HPDE6-E6E7 (cell line): ENCODE results near the gene MYH11.
"Not testable (repeated sequence)": the region's sequence is repeated elsewhere in the genome, so short reads cannot be mapped to it uniquely, and the experiment has no call there.

Source experiments
- DNase-seq: peaks from one replicate; pipeline ENCODE4 v3.0.0; 2011; ENCODE audit warnings: missing footprints; ENCODE audit errors: extremely low spot score

MYH11 gene

GRCh38 chr16:15752717-15753488 is 103.9 kb downstream of the MYH11 start:
- DNase-seq = no peak

DNA sequence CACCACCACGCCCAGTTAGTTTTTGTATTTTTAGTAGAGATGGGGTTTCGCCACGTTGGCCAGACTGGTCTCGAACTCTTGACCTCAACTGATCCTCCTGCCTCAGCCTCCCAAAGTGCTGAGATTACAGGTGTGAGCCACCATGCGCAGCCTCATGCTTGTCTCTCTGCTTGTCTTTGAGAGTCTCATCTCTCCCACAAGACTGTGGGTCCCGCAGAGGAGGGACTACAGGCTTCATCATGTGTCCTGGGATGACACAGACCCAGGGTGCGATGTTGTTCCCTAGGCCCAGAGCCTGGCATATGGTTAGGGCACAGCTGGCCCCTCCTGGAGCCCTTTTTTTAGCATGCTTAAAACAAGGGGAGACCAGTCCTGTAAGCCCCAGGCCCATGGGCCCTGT is 104.9 kb downstream of the MYH11 start:
- no peak for DNase-seq

- DNase-seq = no peak
These were observed 106.8 kb downstream of the MYH11 start for GRCh38 chr16:15749985-15750384.

DNA sequence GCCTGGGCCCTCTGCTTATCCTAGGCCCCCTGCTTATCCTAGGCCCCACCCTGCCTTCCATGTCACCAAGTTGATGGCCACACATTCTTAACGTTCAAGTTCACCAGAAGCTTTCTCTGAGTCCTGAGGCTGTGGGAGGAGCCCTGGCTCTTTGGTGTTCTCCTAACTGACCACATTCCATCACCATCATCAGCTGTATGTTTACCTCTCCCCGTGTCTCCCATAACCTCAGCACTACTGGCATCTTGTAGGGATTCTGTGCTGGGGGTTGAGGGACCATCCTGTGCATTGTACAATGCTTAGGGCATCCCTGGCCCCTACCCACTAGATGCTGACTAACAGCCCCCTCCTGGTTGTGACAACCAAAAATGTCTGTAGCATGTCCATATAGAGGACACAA is 107.5 kb downstream of the MYH11 start:
- no peak for DNase-seq

- DNase-seq = no peak
These were observed 108.2 kb downstream of the MYH11 start for GRCh38 chr16:15748654-15749053.

- DNase-seq = no peak
These were observed 108.9 kb downstream of the MYH11 start for GRCh38 chr16:15747937-15748336.

DNA sequence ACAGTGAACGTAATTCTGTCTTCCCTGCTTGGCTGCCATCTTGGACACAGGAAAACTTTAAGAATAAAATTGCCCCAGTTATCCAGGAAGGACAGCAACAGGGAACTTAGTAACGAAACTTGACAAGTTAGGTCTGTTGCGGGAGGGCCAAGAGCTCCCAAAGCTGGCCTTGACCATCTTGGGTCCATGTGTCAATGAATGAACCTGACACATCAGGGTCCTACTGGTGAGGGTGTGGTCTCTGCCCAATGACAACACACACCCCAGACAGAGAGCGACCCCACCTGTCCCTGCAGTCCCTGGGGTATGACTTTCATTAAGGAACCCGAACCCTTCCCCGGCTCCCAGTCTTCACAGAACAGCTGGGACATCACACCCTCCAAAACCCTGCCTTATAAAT is 110.5 kb downstream of the MYH11 start:
- DNase-seq = no peak

GRCh38 chr16:15743657-15744056 is 113.2 kb downstream of the MYH11 start:
- no peak for DNase-seq

DNA sequence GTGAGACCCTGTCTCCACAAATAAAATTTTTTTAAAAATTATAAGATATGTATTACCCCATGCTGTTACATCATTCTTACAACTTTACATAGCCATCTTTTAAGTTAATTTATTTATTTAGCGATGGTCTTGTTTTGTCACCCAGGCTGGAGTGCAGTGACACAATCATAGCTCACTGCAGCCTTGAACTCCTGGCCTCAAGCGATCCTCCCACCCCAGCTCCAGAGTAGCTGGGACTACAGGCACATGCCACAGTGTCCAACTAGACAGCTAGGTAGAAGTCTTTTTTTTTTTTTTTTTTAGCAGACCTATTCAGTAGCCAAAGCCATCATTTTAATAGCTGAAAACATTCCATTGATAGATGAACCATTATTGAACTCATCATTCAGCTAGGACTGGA is 114.1 kb downstream of the MYH11 start:
- DNase-seq = no peak

- no peak for DNase-seq
These were observed 115.5 kb downstream of the MYH11 start for GRCh38 chr16:15741207-15741871.

DNA sequence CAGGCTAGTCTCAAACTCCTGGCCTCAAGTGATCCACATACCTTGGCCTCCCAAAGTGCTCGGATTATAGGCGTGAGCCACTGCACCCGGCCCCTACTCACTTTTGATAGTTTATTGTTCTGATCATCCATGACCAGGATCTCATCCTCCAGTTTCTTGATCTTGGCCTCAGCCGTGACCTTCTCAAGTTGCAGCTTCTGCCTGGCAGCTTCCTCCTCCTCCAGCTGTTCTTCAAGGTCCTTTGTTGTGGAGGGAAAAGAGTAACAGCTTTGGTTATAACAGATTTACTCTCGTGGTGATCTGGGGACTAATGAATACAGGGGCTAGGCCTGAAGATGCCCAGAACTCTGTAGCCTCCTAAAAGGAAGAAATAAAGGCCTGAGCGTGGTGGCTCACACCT is 116.9 kb downstream of the MYH11 start:
- no peak for DNase-seq

GRCh38 chr16:15739464-15739863 is 117.4 kb downstream of the MYH11 start:
- DNase-seq = no peak

DNA sequence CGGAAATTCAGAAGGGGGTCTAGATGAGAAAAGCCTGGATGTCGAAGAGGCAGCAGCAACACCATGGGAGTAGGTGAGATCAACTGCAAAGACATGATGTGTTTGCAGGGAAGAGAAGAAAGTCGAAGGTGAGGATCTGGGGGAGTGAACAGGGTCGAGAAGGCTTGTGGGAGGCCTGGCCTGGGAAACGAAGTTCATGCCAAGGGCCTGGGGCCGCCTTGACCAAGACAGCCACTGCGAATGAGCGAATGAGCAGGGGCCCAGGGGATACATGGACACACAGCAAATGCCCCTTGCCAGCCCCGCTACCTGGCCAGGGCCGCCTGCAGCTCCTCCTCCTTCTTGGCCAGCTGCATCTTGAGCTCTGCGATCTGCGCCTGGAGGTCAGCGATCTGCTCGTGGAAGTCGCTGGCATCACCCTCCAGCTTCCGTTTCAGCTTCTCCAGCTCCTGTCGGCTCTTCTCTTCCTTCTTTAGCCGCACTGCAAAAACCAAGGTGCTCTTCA is 119.6 kb downstream of the MYH11 start:
- DNase-seq = no peak

DNA sequence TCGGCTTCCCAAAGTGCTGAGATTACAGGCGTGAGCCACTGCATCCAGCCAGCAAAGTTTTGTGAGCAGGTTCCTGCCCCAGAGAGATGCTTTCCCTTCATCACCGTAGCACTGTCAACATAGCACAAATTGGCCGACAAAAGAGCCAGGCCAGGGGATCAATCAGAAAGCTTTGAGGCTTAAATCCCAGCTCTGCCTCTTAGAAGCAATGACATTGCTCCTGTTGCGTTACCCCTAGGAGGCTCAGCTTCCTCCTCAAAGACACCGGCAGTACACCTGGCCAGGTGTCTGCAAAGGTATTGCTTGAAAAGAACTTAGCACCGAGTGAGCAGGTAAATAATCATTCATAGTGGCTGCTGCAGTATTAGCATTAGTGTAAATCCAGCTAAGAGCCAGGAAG is 120.3 kb downstream of the MYH11 start:
- no peak for DNase-seq

DNA sequence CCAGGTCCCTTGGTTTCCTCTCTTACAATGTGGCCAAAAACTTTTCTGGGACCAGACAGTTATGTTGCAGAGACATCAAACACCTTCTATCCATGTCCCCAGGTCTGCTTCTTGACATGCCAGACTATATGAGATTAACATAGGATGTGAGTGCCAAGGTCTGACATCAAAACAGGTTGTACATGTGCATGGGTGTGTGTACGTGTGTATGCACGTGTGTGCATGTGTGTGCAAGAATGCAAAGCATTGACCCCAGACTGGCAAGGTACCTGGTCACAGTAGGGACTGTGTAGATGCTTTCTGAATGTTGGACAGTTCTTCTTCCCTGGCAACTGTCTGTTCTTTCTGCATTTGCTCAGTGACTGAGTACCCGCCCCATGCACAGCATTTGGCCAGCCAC is 121.2 kb downstream of the MYH11 start:
- no peak for DNase-seq

GRCh38 chr16:15732416-15732815 is 124.4 kb downstream of the MYH11 start:
- DNase-seq = no peak

GRCh38 chr16:15729152-15729551 is 127.7 kb downstream of the MYH11 start:
- DNase-seq = no peak

DNA sequence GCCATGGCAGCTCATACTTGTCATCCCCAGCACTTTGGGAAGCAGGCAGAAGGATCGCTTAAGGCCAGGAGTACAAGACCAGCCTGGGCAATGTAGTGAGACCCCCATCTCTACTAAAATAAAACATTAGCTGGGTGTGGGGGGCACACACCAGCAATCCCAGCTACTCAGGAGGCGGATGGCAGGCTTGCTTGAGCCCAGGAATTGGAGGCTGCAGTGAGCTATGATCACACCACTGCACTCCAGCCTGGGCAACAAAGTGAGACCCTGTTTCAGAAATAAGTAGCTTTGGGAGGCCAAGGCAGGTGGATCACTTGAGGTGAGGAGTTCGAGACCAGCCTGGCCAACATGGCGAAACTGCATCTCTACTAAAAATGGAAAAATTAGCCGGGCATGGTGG is 129.1 kb downstream of the MYH11 start:
- DNase-seq = not testable (repeated sequence)

DNA sequence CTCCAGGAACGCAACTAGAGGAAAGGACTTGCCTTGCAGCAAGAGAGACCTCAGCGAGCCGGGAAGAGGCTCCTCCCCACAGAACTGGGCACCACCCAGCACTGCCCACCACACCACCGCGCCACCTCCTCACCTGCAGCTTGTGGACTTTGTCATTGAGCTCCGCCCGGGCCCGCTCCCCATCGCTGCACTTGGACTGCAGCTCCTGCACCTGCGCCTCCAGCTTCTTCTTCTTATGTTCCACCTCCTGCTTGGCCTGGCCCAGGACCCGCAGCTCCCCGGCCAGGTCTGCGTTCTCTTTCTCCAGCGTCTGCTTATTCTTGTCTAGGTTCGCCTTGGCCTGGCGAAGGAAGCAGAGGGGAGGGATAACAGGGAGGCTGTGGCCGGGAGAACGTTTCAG is 130.1 kb downstream of the MYH11 start:
- no peak for DNase-seq

GRCh38 chr16:15725641-15726240 is 131.1 kb downstream of the MYH11 start:
- DNase-seq = no peak

GRCh38 chr16:15723808-15724207 is 133.0 kb downstream of the MYH11 start:
- DNase-seq = no peak

- no peak for DNase-seq
These were observed 135.8 kb downstream of the MYH11 start for GRCh38 chr16:15721018-15721417.
